ENCODE data around the gene CSNK1G3. TPM values are rescaled to one million over a fixed set of nuclear protein-coding genes. Genes with fewer than 3 reads are reported as not detected.
"Not testable (repeated sequence)": the region's sequence is repeated elsewhere in the genome, so short reads cannot be mapped to it uniquely, and the experiment has no call there.

Gene CSNK1G3
- polyA plus RNA-seq, 2 of the 4 experiments (the other 2 are of a cell fraction) = 24.0 to 50.9 TPM

DNA sequence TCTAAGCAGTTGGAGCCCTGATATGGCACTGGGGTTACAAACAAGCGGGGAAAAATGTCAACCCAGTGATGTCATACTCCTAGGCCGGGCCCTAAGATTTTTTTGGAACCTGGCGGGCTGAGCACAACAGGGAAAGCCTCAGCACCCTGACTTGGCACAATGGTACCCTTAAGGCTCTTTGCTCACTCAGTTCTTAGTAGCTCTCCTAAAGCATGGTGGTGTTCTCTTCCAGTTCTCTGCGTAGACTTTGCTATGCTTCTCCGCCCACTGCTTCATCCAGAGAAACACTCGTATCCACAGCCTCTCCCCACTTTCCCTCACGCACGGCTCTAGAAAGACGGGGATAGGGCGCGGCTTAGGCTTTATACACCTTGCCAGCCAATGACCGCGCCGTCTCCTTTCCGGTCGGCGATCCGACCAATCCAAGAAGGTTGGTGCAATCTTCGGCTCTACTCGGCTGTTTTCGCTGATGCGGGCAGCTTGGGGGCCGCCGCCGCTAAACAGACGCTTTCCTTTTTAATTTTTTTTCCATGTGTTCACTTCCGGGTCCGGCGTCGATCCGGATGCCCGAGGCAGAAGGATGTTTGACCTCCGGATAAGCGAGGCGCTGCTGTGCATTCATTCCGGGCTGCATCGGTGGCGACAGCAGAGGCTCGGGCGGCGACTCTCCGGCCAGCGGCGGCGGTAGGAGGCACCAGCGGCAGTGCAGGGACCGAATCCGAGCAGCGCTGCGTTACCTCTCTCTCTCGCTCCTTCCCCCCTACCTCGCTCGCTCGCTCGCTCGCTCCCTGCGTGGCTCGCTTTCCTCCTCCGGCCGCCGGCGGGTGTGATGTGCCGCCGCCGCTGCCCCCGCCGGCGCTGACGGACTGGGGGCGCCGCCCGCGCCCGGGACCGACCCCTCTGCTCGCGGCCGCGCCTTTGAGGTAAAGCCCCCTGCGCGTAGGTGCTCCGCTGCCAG is at the start of gene CSNK1G3 (continued):
- TF ChIP-seq PBX3 (IDR thresholded peaks at IDR 0.05) = 0 out of 2 replicates have a peak, but pooled peaks have one; percentile 22
- TF ChIP-seq CTCF (IDR thresholded peaks at IDR 0.05) = no peak
- TF ChIP-seq POLR2A (IDR thresholded peaks at IDR 0.05; ENCODE audit: low read length) = peak; percentile 92
- TF ChIP-seq CHD2 (IDR thresholded peaks at IDR 0.05; ENCODE audit: low read length, partially characterized antibody) = no peak
- no peak for TF ChIP-seq MYC (IDR thresholded peaks at IDR 0.05; ENCODE audit: borderline replicate concordance, low read length)

GRCh38 chr5:123466839-123467238 is 45.1 kb upstream of the CSNK1G3 start:
- ATAC-seq; H3K4me3 ChIP-seq; H3K9me3 ChIP-seq; CTCF ChIA-PET; H3K4me2 ChIP-seq; H3K27ac ChIP-seq; DNase-seq (ENCODE audit: low read depth in 1 of 2, low spot score in 1 of 2); POLR2A ChIA-PET; H3K4me1 ChIP-seq; FAIRE-seq: not testable (repeated sequence)
- 12% methylated on average over 1 of the region's 1 CpG for WGBS (ENCODE audit: missing lambda C conversion rate)

- Histone ChIP-seq H3K4me2 (no peak overlapping the region), H3K9me3 (0 out of 3 replicates have a peak, but pooled peaks cover 2% of the 10 kb centered on the region), H3K4me3 (no peak overlapping the region), H3K27ac (no peak overlapping the region), H3K4me1 (no peaks in the 10 kb centered on the region)
- TF ChIP-seq MAFK (IDR thresholded peaks at IDR 0.05; ENCODE audit: partially characterized antibody) = no peak
- no peak for TF ChIP-seq CTCF (IDR thresholded peaks at IDR 0.05)
- TF ChIP-seq HOXA7 (CRISPR knock-in tag; IDR thresholded peaks at IDR 0.05) = no peak
- TF ChIP-seq KDM5A (IDR thresholded peaks at IDR 0.05) = no peak
- no peak for TF ChIP-seq RNF2 (IDR thresholded peaks at IDR 0.05; ENCODE audit: borderline replicate concordance, low read depth)
- no peak for TF ChIP-seq JUNB (IDR thresholded peaks at IDR 0.05)
- TF ChIP-seq SMC3 (IDR thresholded peaks at IDR 0.05) = no peak
- no peak for TF ChIP-seq TP53 (CRISPR knock-in tag; IDR thresholded peaks at IDR 0.05)
- TF ChIP-seq RARB (CRISPR knock-in tag; IDR thresholded peaks at IDR 0.05) = no peak
- TF ChIP-seq MYC (IDR thresholded peaks at IDR 0.05; ENCODE audit: borderline replicate concordance, low read length) = no peak
- no peak for TF ChIP-seq RAD21 (conservative IDR thresholded peaks at IDR 0.05 in 1 of 2, IDR thresholded peaks at IDR 0.05 in 1 of 2)
- TF ChIP-seq CBX8 (IDR thresholded peaks at IDR 0.05) = no peak
- POLR2A ChIA-PET = no interaction called here
- WGBS (ENCODE audit: missing lambda C conversion rate) = 52% methylated on average over 3 of the region's 3 CpGs
- ATAC-seq (no peak), DNase-seq (ENCODE audit: low read depth in 1 of 2, low spot score in 1 of 2) (no peak), FAIRE-seq (no peak)
- CTCF ChIA-PET = interaction anchor here (1.0 to 1.9 kb wide), 2 partner anchors 12 to 25 kb away, joined by 3 to 4 read pairs; no protein-coding TSS in a partner anchor
Observed at GRCh38 chr5:123471385-123471784, 40.6 kb upstream of the CSNK1G3 start.

All from A549 (cell line).